Activated naive CD8-positive, alpha-beta T cell treated with anti-CD3 and anti-CD28 coated beads, Interleukin-2, amount 10 ng/mL, durations not matched to agents 7 days and 5 days (primary cell): ENCODE measurements around the gene UROD. TPM values are rescaled to one million over a fixed set of nuclear protein-coding genes. Genes with fewer than 3 reads are reported as not detected.

Experiments used
- ATAC-seq: fragments of 150-1000 bp; cut with Tn5 transposase; one replicate; pipeline ENCODE4 v1.10.0; 2021; ENCODE audit warnings: low read depth, moderate library complexity
- POLR2A ChIA-PET: fragments of 350-600 bp; sonication (Branson Sonifier 250); formaldehyde crosslinking; loops from one replicate; lab custom pipeline; 2021; ENCODE audit warnings: antibody characterized with exemption; lab: Charles Lee
- DNase-seq: peaks from one replicate; pipeline ENCODE4 v3.0.0; 2021
- H3K27ac Mint-ChIP-seq: one replicate; pipeline ENCODE4 v1.8.0; 2022; ENCODE audit warnings: mild to moderate bottlenecking, mixed read lengths
- H3K27me3 Mint-ChIP-seq: one replicate; pipeline ENCODE4 v1.8.0; 2022; ENCODE audit warnings: mild to moderate bottlenecking, moderate library complexity, mixed read lengths
- H3K36me3 Mint-ChIP-seq: one replicate; pipeline ENCODE4 v1.8.0; 2021; ENCODE audit warnings: mild to moderate bottlenecking, mixed read lengths
- H3K4me1 Mint-ChIP-seq: one replicate; pipeline ENCODE4 v1.8.0; 2021; ENCODE audit warnings: mixed read lengths
- H3K4me3 Mint-ChIP-seq: one replicate; pipeline ENCODE4 v1.8.0; 2022; ENCODE audit warnings: mild to moderate bottlenecking, moderate library complexity, mixed read lengths
- H3K9me3 Mint-ChIP-seq: one replicate; pipeline ENCODE4 v1.8.0; 2021; ENCODE audit warnings: mixed read lengths
- total RNA-seq, 2 experiments: library from RNA; stranded (reverse); gene quantifications; one replicate each; pipeline ENCODE4 v1.2.3, GENCODE V29; 2021

The UROD gene
- total RNA-seq, 2 experiments from 2014 or later = 71.7 to 79.2 TPM

GRCh38 chr1:45065083-45065482 lies 53.0 kb downstream of the UROD start:
- H3K4me1 Mint-ChIP-seq = peaks cover 4% of the 10 kb centered on the region
- H3K4me3 Mint-ChIP-seq = no peak overlapping the region
- DNase-seq = no peak
- no peak for ATAC-seq
- no peak overlapping the region for H3K27ac Mint-ChIP-seq
- H3K36me3 Mint-ChIP-seq = no peaks in the 10 kb centered on the region
- peaks cover 1% of the 10 kb centered on the region for H3K9me3 Mint-ChIP-seq
- H3K27me3 Mint-ChIP-seq = peaks cover 10% of the 10 kb centered on the region
- POLR2A ChIA-PET = no interaction called here

Other genes starting within 250 kb of the UROD start
- 1,000 to 10,000 TPM; 1,522 to 1,548 TPM for gene RPS8, start 236.7 kb upstream of the UROD start, total RNA-seq
- gene BEST4, start 224.1 kb upstream of the UROD start, total RNA-seq = 1 to 10 TPM; 1.3 to 1.6 TPM
- 10 to 100 TPM; 68.8 to 70.7 TPM for gene PLK3, start 211.9 kb upstream of the UROD start, total RNA-seq
- under 1 TPM; 0.43 to 0.97 TPM for gene DYNLT4, start 204.9 kb upstream of the UROD start, total RNA-seq
- gene BTBD19, start 203.7 kb upstream of the UROD start, total RNA-seq = 1 to 10 TPM; 5.2 to 5.6 TPM
- gene PTCH2, start 169.0 kb upstream of the UROD start, total RNA-seq = 1 to 10 TPM; 1.0 to 1.6 TPM
- gene EIF2B3, start 25.7 kb upstream of the UROD start, total RNA-seq = 10 to 100 TPM; 22.8 to 23.0 TPM
- 10 to 100 TPM; 44.2 to 44.9 TPM for gene HECTD3, start 930 bp upstream of the UROD start, total RNA-seq
- 1 to 10 TPM; 1.7 to 1.9 TPM for gene ZSWIM5, start 194.4 kb downstream of the UROD start, total RNA-seq